ENCODE measurements around the gene VGLL4. TPM values are rescaled to one million over a fixed set of nuclear protein-coding genes. Genes with fewer than 3 reads are reported as not detected.

Gene VGLL4
- total RNA-seq, 1 experiment from 2014 or later, result 26.9 TPM

DNA sequence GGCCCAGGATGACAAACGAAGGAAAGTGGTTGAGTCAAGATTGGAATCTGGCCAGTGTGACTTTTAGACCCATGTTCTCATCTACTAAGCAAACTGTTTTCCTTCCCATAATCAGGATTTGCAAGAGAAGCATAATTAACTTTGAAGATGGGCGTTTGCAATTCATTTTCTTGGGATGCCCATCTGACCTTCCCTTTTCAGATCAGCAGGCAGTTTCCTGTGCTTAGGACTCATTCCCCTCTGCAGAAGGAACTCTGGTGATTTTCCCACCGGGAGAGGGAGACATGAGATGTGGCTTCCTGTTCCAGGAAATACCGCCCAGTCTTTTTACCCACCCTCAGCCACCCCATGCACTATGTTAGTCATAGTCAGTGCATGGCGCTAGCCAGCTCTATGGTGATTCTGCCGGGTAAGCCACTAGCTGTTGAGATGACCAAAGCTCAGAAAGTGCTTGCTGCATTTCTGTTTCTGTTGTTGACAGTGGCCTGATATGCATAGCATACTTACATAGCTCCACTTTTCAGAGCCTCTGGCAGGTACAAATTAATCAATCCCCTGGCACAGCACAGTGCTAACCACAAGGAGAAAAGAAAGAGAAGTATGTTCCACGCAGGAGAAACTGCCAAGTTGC, 129.4 kb downstream of the VGLL4 start (continued):
- no peak for TF ChIP-seq EZH2phosphoT487 (IDR thresholded peaks at IDR 0.05; ENCODE audit: borderline replicate concordance)
- no peak for TF ChIP-seq EGR1 (IDR thresholded peaks at IDR 0.05; ENCODE audit: low read depth)
- no peak for TF ChIP-seq RAD21 (IDR thresholded peaks at IDR 0.05; ENCODE audit: low read depth)
- no peak for TF ChIP-seq POLR2AphosphoS5 (IDR thresholded peaks at IDR 0.05; ENCODE audit: low read depth, low read length)
- TF ChIP-seq, protein P1, sequence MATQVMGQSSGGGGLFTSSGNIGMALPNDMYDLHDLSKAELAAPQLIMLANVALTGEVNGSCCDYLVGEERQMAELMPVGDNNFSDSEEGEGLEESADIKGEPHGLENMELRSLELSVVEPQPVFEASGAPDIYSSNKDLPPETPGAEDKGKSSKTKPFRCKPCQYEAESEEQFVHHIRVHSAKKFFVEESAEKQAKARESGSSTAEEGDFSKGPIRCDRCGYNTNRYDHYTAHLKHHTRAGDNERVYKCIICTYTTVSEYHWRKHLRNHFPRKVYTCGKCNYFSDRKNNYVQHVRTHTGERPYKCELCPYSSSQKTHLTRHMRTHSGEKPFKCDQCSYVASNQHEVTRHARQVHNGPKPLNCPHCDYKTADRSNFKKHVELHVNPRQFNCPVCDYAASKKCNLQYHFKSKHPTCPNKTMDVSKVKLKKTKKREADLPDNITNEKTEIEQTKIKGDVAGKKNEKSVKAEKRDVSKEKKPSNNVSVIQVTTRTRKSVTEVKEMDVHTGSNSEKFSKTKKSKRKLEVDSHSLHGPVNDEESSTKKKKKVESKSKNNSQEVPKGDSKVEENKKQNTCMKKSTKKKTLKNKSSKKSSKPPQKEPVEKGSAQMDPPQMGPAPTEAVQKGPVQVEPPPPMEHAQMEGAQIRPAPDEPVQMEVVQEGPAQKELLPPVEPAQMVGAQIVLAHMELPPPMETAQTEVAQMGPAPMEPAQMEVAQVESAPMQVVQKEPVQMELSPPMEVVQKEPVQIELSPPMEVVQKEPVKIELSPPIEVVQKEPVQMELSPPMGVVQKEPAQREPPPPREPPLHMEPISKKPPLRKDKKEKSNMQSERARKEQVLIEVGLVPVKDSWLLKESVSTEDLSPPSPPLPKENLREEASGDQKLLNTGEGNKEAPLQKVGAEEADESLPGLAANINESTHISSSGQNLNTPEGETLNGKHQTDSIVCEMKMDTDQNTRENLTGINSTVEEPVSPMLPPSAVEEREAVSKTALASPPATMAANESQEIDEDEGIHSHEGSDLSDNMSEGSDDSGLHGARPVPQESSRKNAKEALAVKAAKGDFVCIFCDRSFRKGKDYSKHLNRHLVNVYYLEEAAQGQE (IDR thresholded peaks at IDR 0.05; ENCODE audit: low read depth), result no peak
- TF ChIP-seq SIN3A (IDR thresholded peaks at IDR 0.05; ENCODE audit: low read depth), result no peak
- TF ChIP-seq POLR2A (IDR thresholded peaks at IDR 0.05; ENCODE audit: borderline replicate concordance, extremely low read depth, insufficient read depth, insufficient read length), result no peak
- TF ChIP-seq, protein P2, sequence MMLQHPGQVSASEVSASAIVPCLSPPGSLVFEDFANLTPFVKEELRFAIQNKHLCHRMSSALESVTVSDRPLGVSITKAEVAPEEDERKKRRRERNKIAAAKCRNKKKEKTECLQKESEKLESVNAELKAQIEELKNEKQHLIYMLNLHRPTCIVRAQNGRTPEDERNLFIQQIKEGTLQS (IDR thresholded peaks at IDR 0.05), result no peak

DNA sequence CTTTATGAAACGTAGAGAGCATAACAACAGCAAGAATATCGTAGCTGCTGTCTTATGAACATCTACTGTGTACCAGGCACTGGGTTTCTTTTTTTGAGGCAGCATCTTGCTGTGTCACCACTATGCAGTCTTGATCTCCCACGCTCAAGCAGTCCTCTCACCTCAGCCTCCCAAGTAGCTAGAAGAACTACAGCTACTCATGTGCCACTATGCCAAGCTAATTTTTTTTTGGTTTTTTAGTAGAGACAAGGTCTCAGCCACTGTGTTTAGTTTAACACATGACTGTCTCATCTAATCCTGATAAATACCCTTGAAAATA, 129.9 kb downstream of the VGLL4 start:
- no peak for ATAC-seq
- TF ChIP-seq, protein P1 (IDR thresholded peaks at IDR 0.05; ENCODE audit: low read depth), result no peak
- TF ChIP-seq POLR2A (IDR thresholded peaks at IDR 0.05; ENCODE audit: borderline replicate concordance, extremely low read depth, insufficient read depth, insufficient read length) (no peak), JUND (IDR thresholded peaks at IDR 0.05) (no peak), FOSL1 (IDR thresholded peaks at IDR 0.05; ENCODE audit: low read depth) (no peak), YY1 (IDR thresholded peaks at IDR 0.05; ENCODE audit: extremely low read depth, insufficient replicate concordance, low read depth, low read length) (no peak), RAD21 (IDR thresholded peaks at IDR 0.05; ENCODE audit: low read depth) (no peak), TCF7L2 (IDR thresholded peaks at IDR 0.05; ENCODE audit: borderline replicate concordance, extremely low read depth, insufficient read depth, insufficient read length) (no peak), EZH2 (IDR thresholded peaks at IDR 0.05) (no peak), CEBPB (IDR thresholded peaks at IDR 0.05; ENCODE audit: low read depth) (no peak), SIN3A (IDR thresholded peaks at IDR 0.05; ENCODE audit: low read depth) (no peak), ZFX (IDR thresholded peaks at IDR 0.05) (no peak), CBX3 (IDR thresholded peaks at IDR 0.05; ENCODE audit: low read depth) (no peak), SRF (IDR thresholded peaks at IDR 0.05; ENCODE audit: low read depth) (no peak)
- TF ChIP-seq, protein P2 (IDR thresholded peaks at IDR 0.05), result no peak
- TF ChIP-seq, protein P3, sequence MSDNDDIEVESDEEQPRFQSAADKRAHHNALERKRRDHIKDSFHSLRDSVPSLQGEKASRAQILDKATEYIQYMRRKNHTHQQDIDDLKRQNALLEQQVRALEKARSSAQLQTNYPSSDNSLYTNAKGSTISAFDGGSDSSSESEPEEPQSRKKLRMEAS (IDR thresholded peaks at IDR 0.05), result no peak

More for the DNA sequence above, 129.9 kb downstream of the VGLL4 start:
- no peak overlapping the region for H2AFZ ChIP-seq (ENCODE audit: low read depth, low read length, poor library complexity, severe bottlenecking)
- H4K20me1 ChIP-seq (ENCODE audit: insufficient read depth), result no peaks in the 10 kb centered on the region
- no peak for DNase-seq (ENCODE audit: low read depth, low spot score)
- no peak overlapping the region for H3K27ac ChIP-seq (ENCODE audit: low read depth, low read length)
- no peaks in the 10 kb centered on the region for H3K9me3 ChIP-seq (ENCODE audit: control insufficient read depth in 1 of 2, insufficient read depth in 1 of 2, low read depth in 1 of 2, low read length in 2 of 2)
- peaks cover 17 to 26% of the 10 kb centered on the region in 2 experiments for H3K4me1 ChIP-seq (ENCODE audit: control insufficient read depth in 1 of 2, insufficient read depth in 2 of 2, low read length in 2 of 2)
- no peaks in the 10 kb centered on the region for H3K79me2 ChIP-seq (ENCODE audit: insufficient read depth, low read length)
- POLR2A ChIA-PET, result no interaction called here
- no peak overlapping the region for H3K4me3 ChIP-seq (replicated peaks in 1 of 2; ENCODE audit: low read depth in 1 of 2, low read length in 2 of 2)
- CTCF ChIA-PET, result no interaction called here
- no peak overlapping the region for H3K9ac ChIP-seq (ENCODE audit: low read length)
- BruUV-seq (replicated peaks), result no TSS peak
- no peak overlapping the region for H3K4me2 ChIP-seq (ENCODE audit: low read length)
- no peaks in the 10 kb centered on the region for H3K27me3 ChIP-seq (ENCODE audit: insufficient read depth, low read length)
- RAD21 ChIA-PET (ENCODE audit: low non-redundant PET in 1 of 2, low total read pairs in 2 of 2, uncharacterized antibody in 2 of 2, unreplicated experiment in 2 of 2), result no interaction called here
- no peaks in the 10 kb centered on the region for H3K36me3 ChIP-seq (ENCODE audit: control insufficient read depth in 1 of 2, insufficient read depth in 2 of 2, low read length in 2 of 2)
- no peaks in the 10 kb centered on the region for H3K9me2 ChIP-seq (ENCODE audit: insufficient read depth)
- intact Hi-C loops (cut with micrococcal nuclease), result no loop called here
